Measurements from ENCODE around the gene PPM1B. TPM values are rescaled to one million over a fixed set of nuclear protein-coding genes. Genes with fewer than 3 reads are reported as not detected.

Gene PPM1B
- total and polyA plus RNA-seq, 2 of the 8 experiments (the other 6 are each of a cell fraction or from before 2014, with no cell fraction given) = 43.6 to 126 TPM

GRCh38 chr2:44143701-44144100 lies 25.0 kb upstream of the PPM1B start:
- Histone ChIP-seq H3K36me3 (ENCODE audit: control insufficient read depth in 2 of 4, insufficient read depth in 4 of 4, low read length in 3 of 4) (no peaks in the 10 kb centered on the region), H2BK120ac (replicated peaks; ENCODE audit: low read depth, low read length) (no peak overlapping the region), H3K4me3 (ENCODE audit: extremely low read depth in 1 of 4, insufficient read depth in 2 of 4, low read depth in 3 of 4, low read length in 4 of 4) (no peak overlapping the region), H3K4me1 (replicated peaks in 1 of 4; ENCODE audit: control insufficient read depth in 3 of 4, insufficient read depth in 4 of 4, low read length in 3 of 4) (peaks cover 0 to 5% (median 3%) of the 10 kb centered on the region in 4 experiments; a peak in 5 of 7 replicates), H3K14ac (ENCODE audit: insufficient read length) (no peak overlapping the region), H2BK15ac (ENCODE audit: low read length) (no peak overlapping the region), H2BK12ac (ENCODE audit: low read depth, low read length) (0 out of 2 replicates have a peak overlapping the region, but pooled peaks have one; percentile 41), H2BK20ac (ENCODE audit: low read length) (peak overlapping the region; percentile 68; the same call in 1 of the 2 replicates), H2BK5ac (ENCODE audit: low read depth, low read length) (no peak overlapping the region), H3K56ac (replicated peaks; ENCODE audit: insufficient read length, low read depth, low read length) (no peak overlapping the region), H2AK5ac (ENCODE audit: low read depth, low read length) (no peak overlapping the region), H3K18ac (ENCODE audit: extremely low read depth, low read length) (no peak overlapping the region), H3K27ac (ENCODE audit: low read depth, low read length) (no peak overlapping the region), H4K5ac (ENCODE audit: insufficient read length, low read depth, low read length) (no peak overlapping the region), H3K79me1 (ENCODE audit: low read depth, low read length) (no peaks in the 10 kb centered on the region), H3K4ac (replicated peaks; ENCODE audit: insufficient read length, low read depth, low read length) (no peak overlapping the region), H3K9me3 (ENCODE audit: insufficient read depth in 2 of 2, low read depth in 1 of 2, low read length in 1 of 2) (no peaks in the 10 kb centered on the region), H3K9ac (replicated peaks in 1 of 4; ENCODE audit: extremely low read depth in 1 of 4, low read depth in 3 of 4, low read length in 3 of 4) (no peak overlapping the region), H4K20me1 (replicated peaks in 1 of 2; ENCODE audit: control insufficient read depth in 1 of 2, insufficient read depth in 2 of 2, low read length in 2 of 2) (no peaks in the 10 kb centered on the region), H3K27me3 (replicated peaks in 1 of 4; ENCODE audit: control insufficient read depth in 3 of 4, extremely low read depth in 1 of 4, insufficient read depth in 3 of 4, low read length in 3 of 4) (no peaks in the 10 kb centered on the region), H4K91ac (replicated peaks; ENCODE audit: insufficient read length, low read length) (no peak overlapping the region), H3K23ac (ENCODE audit: insufficient read length) (no peak overlapping the region), H4K8ac (ENCODE audit: extremely low read depth, insufficient read depth, low read length) (no peak overlapping the region), H2AFZ (ENCODE audit: low read length) (no peak overlapping the region; the same call in 1 of the 2 replicates), H3K79me2 (ENCODE audit: control insufficient read depth in 1 of 2, insufficient read depth in 2 of 2, low read length in 2 of 2) (no peaks in the 10 kb centered on the region), H3K4me2 (ENCODE audit: insufficient read depth in 1 of 2, low read depth in 2 of 2, low read length in 2 of 2) (no peak overlapping the region), H3K23me2 (ENCODE audit: low read depth, low read length) (no peaks in the 10 kb centered on the region)
- no peak for DNase-seq (ENCODE audit: low read depth in 1 of 2, low spot score in 2 of 2)
- WGBS, 2 experiments (ENCODE audit: extremely low coverage in 1 of 2, insufficient coverage in 1 of 2, insufficient read length in 1 of 2, insufficient replicate concordance in 2 of 2, low coverage in 1 of 2, low lambda C conversion rate in 2 of 2, missing lambda C conversion rate in 1 of 2) = 84% methylated on average over 3 of the region's 3 CpGs; no CpG with 5 or more reads in 1 of the 2 experiments
- POLR2A ChIA-PET (ENCODE audit: partially characterized antibody) = interaction anchor here (1.7 kb wide), 1 partner anchor 16 kb away, joined by 3 read pairs; no protein-coding TSS in a partner anchor
- no peak for FAIRE-seq
- CTCF ChIA-PET (ENCODE audit: partially characterized antibody) = interaction anchor here (1.0 kb wide), 2 partner anchors 20 to 32 kb away, joined by 4 to 5 read pairs; no protein-coding TSS in a partner anchor
- no peak for TF ChIP-seq TCF12 (IDR thresholded peaks at IDR 0.05; ENCODE audit: low read depth, low read length)
- TF ChIP-seq CHD1 (IDR thresholded peaks at IDR 0.05; ENCODE audit: low read depth, low read length) = no peak
- TF ChIP-seq TBP (IDR thresholded peaks at IDR 0.05; ENCODE audit: low read depth, low read length) = no peak
- TF ChIP-seq KDM5A (IDR thresholded peaks at IDR 0.05; ENCODE audit: low read length) = no peak
- TF ChIP-seq YY1 (IDR thresholded peaks at IDR 0.05; ENCODE audit: low read depth, low read length) = no peak
- TF ChIP-seq ZNF274 (IDR thresholded peaks at IDR 0.05; ENCODE audit: borderline replicate concordance, extremely low read depth, low read length) = no peak
- TF ChIP-seq JUN (IDR thresholded peaks at IDR 0.05; ENCODE audit: low read depth, low read length) = no peak
- TF ChIP-seq BACH1 (IDR thresholded peaks at IDR 0.05; ENCODE audit: low read length) = no peak
- no peak for TF ChIP-seq RAD21 (IDR thresholded peaks at IDR 0.05 in 1 of 2, conservative IDR thresholded peaks at IDR 0.05 in 1 of 2; ENCODE audit: low read depth in 2 of 2, low read length in 2 of 2)
- no peak for TF ChIP-seq KDM4A (IDR thresholded peaks at IDR 0.05; ENCODE audit: low read depth, low read length, severe bottlenecking)
- no peak for TF ChIP-seq SIN3A (conservative IDR thresholded peaks at IDR 0.05 in 1 of 2, IDR thresholded peaks at IDR 0.05 in 1 of 2; ENCODE audit: low read depth in 1 of 2, low read length in 2 of 2)
- TF ChIP-seq, protein P1, sequence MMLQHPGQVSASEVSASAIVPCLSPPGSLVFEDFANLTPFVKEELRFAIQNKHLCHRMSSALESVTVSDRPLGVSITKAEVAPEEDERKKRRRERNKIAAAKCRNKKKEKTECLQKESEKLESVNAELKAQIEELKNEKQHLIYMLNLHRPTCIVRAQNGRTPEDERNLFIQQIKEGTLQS (IDR thresholded peaks at IDR 0.05; ENCODE audit: insufficient read depth, low read depth, low read length) = no peak
- no peak for TF ChIP-seq CTBP2 (IDR thresholded peaks at IDR 0.05; ENCODE audit: borderline replicate concordance, insufficient read depth, insufficient read length, low read length)
